Esophagus (tissue), 2 donors: ENCODE measurements around the gene GH2. TPM values are rescaled to one million over a fixed set of nuclear protein-coding genes. Genes with fewer than 3 reads are reported as not detected.
"Not testable (repeated sequence)": the region's sequence is repeated elsewhere in the genome, so short reads cannot be mapped to it uniquely, and the experiment has no call there.

Source experiments
- H3K27ac ChIP-seq, 2 donors: one replicate each; pipeline ENCODE4 v1.5.1; 2013; ENCODE audit warnings: low read depth in 2 of 2, mild to moderate bottlenecking in 2 of 2, inconsistent platforms in 1 of 2, low read length in 1 of 2, moderate library complexity in 1 of 2
- H3K27me3 ChIP-seq, 2 donors: one replicate each; pipeline ENCODE4 v1.6.1; 2013; ENCODE audit warnings: low read length in 2 of 2, control low read depth in 1 of 2, mild to moderate bottlenecking in 1 of 2; ENCODE audit not compliant: insufficient read depth in 2 of 2, control insufficient read depth in 1 of 2
- H3K36me3 ChIP-seq, 2 donors: one replicate each; pipeline ENCODE4 v1.6.1; 2013; ENCODE audit warnings: low read length in 1 of 2; ENCODE audit not compliant: control insufficient read depth in 2 of 2, insufficient read depth in 2 of 2
- H3K4me1 ChIP-seq, 2 donors: one replicate each; pipeline ENCODE4 v1.6.1; 2013; ENCODE audit warnings: low read length in 1 of 2; ENCODE audit not compliant: control insufficient read depth in 2 of 2, insufficient read depth in 2 of 2
- H3K4me3 ChIP-seq, 2 donors: one replicate each; pipeline ENCODE4 v1.5.1; 2013; ENCODE audit warnings: low read length in 2 of 2, mild to moderate bottlenecking in 2 of 2, low read depth in 1 of 2, moderate library complexity in 1 of 2
- H3K9me3 ChIP-seq, 2 donors: one replicate each; pipeline ENCODE4 v1.6.1; 2013; ENCODE audit warnings: mild to moderate bottlenecking in 2 of 2, low read depth in 1 of 2, low read length in 1 of 2, moderate library complexity in 1 of 2; ENCODE audit not compliant: control insufficient read depth in 2 of 2, insufficient read depth in 1 of 2
- WGBS, 2 donors: extraction: QIAGEN DNeasy Blood & Tissue Kit; methylation state at CpG; one replicate each; pipeline ENCODE4 v1.1.7; 2013; 5-methylcytosine and 5-hydroxymethylcytosine counted together
- polyA plus RNA-seq, 2 donors: library from polyadenylated mRNA; stranded (reverse); fragments of 200-250 nt; gene quantifications; one replicate each; pipeline ENCODE4 v1.2.3, GENCODE V29; 2013
- donor health status: healthy with polysubstance abuse.
- donor health status: Bipolar disorder and iron deficiency.

GH2 gene
- polyA plus RNA-seq, 2 donors: not detected

DNA sequence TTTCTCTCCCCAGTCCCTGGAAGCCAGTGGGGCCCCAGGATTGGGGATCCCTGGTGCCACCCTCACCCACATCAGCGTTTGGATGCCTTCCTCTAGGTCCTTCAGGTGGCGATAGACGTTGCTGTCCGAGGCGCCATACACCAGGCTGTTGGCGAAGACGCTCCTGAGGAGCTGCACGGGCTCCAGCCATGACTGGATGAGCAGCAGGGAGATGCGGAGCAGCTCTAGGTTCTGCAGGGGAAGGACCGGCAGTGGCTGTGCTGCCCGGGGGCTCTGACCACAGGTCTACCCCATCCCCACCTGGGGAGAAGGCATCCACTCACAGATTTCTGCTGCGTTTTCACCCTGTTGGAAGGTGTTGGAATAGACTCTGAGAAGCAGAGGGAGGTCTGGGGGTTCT, 1.0 kb downstream of the GH2 start:
- no peaks in the 10 kb centered on the region for H3K27me3 ChIP-seq
- no peak overlapping the region for H3K4me3 ChIP-seq
- no peaks in the 10 kb centered on the region for H3K4me1 ChIP-seq
- no peaks in the 10 kb centered on the region for H3K9me3 ChIP-seq
- WGBS, 2 donors: 81 to 82% methylated on average over 12 of the region's 12 CpGs
- H3K36me3 ChIP-seq: no peaks in the 10 kb centered on the region
- no peak overlapping the region for H3K27ac ChIP-seq

DNA sequence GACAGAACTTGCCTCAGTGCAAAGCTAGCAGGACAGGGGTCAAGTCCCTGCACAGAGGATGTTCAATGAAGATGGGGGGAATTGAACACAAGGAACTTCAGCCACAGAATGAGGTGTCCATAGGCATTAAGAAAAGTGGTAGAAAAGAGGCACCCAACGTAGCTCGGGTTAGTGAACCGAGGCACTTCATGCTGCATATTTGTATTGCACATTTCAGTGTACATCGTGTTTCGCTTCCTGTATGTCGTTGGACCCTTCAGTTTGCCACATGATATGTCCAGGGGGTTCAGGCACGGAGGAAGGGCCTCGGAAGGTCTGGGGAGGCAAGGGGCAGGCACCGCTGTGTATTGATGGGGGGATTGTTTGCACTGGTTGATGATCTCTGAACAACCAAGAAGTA, 3.3 kb downstream of the GH2 start:
- not testable (repeated sequence) for H3K4me3 ChIP-seq, H3K27ac ChIP-seq, H3K9me3 ChIP-seq, H3K36me3 ChIP-seq, H3K4me1 ChIP-seq, H3K27me3 ChIP-seq
- WGBS, 2 donors: 82 to 91% methylated on average over 9 of the region's 9 CpGs

GRCh38 chr17:63874693-63875092, 7.1 kb downstream of the GH2 start:
- H3K27me3 ChIP-seq, H3K4me1 ChIP-seq, H3K27ac ChIP-seq, H3K9me3 ChIP-seq, H3K36me3 ChIP-seq, H3K4me3 ChIP-seq: not testable (repeated sequence)
- WGBS, 2 donors: 84 to 89% methylated on average over 6 of the region's 6 CpGs

GRCh38 chr17:63874061-63874626, 7.6 kb downstream of the GH2 start:
- WGBS, 2 donors: 69 to 77% methylated on average over 6 to 8 of the region's 8 CpGs
- H3K4me3 ChIP-seq, H3K36me3 ChIP-seq, H3K27ac ChIP-seq, H3K27me3 ChIP-seq, H3K4me1 ChIP-seq, H3K9me3 ChIP-seq: not testable (repeated sequence)

DNA sequence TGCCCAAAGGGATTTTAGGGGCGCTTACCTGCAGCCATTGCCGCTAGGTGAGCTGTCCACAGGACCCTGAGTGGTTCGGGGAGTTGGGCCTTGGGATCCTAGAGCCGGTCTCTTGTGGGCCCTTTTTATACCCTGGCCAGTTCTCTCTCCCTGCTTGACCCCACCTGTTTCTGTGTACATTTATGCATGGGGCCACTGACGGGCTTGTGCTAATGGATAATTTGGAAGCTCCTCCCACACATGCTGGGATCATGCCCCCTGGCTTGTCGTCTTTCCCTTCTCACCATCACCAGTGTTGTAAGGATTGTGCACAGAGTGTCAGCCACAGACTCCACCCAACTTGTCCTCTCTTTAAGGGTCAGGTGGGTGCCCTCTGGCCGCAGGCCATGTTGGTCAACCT, 8.2 kb downstream of the GH2 start, which contains the start of gene CSH2:
Gene CSH2 (minus strand): TSS at position 101 of the 400 bp plus-strand sequence. CDS start 63 bp downstream, at position 38.
- not testable (repeated sequence) for H3K4me3 ChIP-seq, H3K27me3 ChIP-seq, H3K27ac ChIP-seq, H3K9me3 ChIP-seq, H3K36me3 ChIP-seq, H3K4me1 ChIP-seq
- 80 to 82% methylated on average over 6 to 7 of the region's 7 CpGs for WGBS, 2 donors

GRCh38 chr17:63871646-63872365, 9.9 kb downstream of the GH2 start:
- H3K27ac ChIP-seq, H3K4me3 ChIP-seq, H3K4me1 ChIP-seq, H3K9me3 ChIP-seq, H3K27me3 ChIP-seq, H3K36me3 ChIP-seq: not testable (repeated sequence)
- 92 to 96% methylated on average over 12 to 13 of the region's 15 CpGs for WGBS, 2 donors

DNA sequence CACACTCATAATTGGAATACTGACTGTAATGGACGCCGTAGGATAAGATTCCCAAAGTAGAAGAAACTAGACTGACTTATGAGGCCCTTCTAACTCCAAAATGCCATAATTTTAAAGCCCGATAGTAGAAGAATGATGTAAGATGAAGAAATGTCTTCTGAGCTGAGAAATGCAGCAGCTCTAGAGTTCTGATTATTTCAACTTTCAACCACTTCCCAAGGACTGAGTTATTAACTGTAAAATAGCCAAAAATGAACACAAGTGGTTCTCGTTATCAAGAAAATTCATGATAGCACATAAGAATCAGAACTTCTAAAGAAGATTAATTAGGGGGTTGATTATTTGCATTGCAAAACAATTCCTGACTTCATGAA, 11.5 kb downstream of the GH2 start:
- not testable (repeated sequence) for H3K4me3 ChIP-seq, H3K36me3 ChIP-seq, H3K4me1 ChIP-seq, H3K9me3 ChIP-seq, H3K27ac ChIP-seq, H3K27me3 ChIP-seq
- WGBS, 2 donors: 91 to 93% methylated on average over 4 of the region's 4 CpGs

DNA sequence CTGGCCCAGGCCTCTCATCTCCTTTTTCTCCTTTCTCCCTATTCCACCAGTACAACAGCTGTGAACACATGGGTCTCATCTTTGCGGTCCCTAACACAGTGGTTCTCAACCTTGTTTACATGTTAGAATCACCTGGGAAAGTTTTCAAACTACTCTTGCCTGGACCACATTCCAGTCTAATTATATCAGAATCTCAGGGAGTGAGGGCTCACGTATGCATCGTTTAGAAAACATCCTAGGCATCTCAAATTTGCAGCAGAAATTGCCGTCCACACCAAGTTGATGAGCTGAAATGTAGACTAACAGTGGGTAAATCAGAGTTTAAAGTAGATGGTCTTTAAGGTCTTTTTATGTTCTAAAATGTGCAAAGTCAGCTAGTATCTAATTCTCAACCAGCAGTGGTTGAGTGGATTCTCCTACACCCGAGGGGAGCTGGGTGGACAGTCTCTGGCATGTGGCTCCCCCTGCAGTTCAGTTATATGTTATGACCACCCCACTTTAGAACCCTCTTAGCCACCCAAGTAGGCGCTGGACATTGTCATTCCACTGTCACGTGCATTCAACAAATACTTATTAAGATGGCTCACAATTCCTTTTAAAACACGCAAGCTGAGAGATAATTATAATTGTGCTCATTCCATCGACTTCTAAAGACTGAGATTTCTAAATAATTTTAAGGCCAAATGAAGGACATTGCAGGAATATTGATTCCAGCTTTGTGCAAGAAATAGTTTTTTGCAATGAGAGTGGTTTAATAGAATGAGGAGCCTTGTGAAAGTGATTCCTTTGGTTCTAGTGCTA, 12.1 kb downstream of the GH2 start:
- not testable (repeated sequence) for H3K27ac ChIP-seq, H3K4me3 ChIP-seq, H3K9me3 ChIP-seq, H3K36me3 ChIP-seq, H3K4me1 ChIP-seq, H3K27me3 ChIP-seq
- 57 to 58% methylated on average over 9 of the region's 9 CpGs for WGBS, 2 donors

DNA sequence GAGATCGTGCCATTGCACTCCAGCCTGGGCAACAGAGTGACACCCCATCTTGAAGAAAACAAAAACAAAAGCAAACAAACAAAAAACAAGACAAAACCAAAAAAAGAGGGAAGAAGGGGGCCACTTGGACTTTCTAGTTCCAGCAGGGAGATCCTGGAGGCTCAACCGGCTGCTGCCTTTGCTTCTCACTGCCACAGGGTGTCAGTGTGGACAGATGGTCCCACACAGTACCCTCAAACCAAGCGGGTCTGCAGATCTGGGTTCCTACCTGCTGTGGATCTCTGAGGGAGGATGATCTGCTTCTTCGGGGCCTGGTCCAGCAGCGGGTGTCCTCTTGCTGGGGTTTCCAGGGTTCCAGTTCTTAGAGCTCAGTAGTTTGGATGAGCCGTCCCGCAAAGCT, 15.1 kb downstream of the GH2 start:
- H3K4me3 ChIP-seq, H3K27me3 ChIP-seq, H3K9me3 ChIP-seq, H3K36me3 ChIP-seq, H3K4me1 ChIP-seq, H3K27ac ChIP-seq: not testable (repeated sequence)
- WGBS, 2 donors: 78 to 82% methylated on average over 7 of the region's 7 CpGs

- Histone ChIP-seq H3K36me3 (no peaks in the 10 kb centered on the region), H3K4me1 (no peaks in the 10 kb centered on the region), H3K27ac (no peak overlapping the region), H3K4me3 (no peak overlapping the region), H3K9me3 (no peaks in the 10 kb centered on the region), H3K27me3 (peaks cover 0 to 2% of the 10 kb centered on the region in 2 donors)
- 81 to 84% methylated on average over 3 of the region's 3 CpGs for WGBS, 2 donors
These were observed 22.5 kb downstream of the GH2 start for GRCh38 chr17:63859257-63859656.
